NCI-H2029 treated with DMSO at 0.1 percent for 48 hours (cell line): ENCODE data around the gene SLC12A9.
"Not testable (repeated sequence)": the region's sequence is repeated elsewhere in the genome, so short reads cannot be mapped to it uniquely, and the experiment has no call there.

Experiments used
- DNase-seq: peaks from one replicate; lab custom pipeline; 2025; lab: John Stamatoyannopoulos, UW

SLC12A9 gene

GRCh38 chr7:100895956-100896731 lies 43.6 kb downstream of the SLC12A9 start:
- no peak for DNase-seq

- no peak for DNase-seq
Measured at GRCh38 chr7:100896732-100897608, 44.5 kb downstream of the SLC12A9 start.

GRCh38 chr7:100897772-100898454 lies 45.4 kb downstream of the SLC12A9 start:
- DNase-seq = no peak

- no peak for DNase-seq
Measured at GRCh38 chr7:100899432-100899831, 46.9 kb downstream of the SLC12A9 start.

- DNase-seq = no peak
Measured at GRCh38 chr7:100900978-100901377, 48.5 kb downstream of the SLC12A9 start.

GRCh38 chr7:100901921-100902332 lies 49.4 kb downstream of the SLC12A9 start:
- no peak for DNase-seq

- DNase-seq = no peak
Measured at GRCh38 chr7:100902638-100903037, 50.1 kb downstream of the SLC12A9 start.

GRCh38 chr7:100908512-100908911 lies 56.0 kb downstream of the SLC12A9 start:
- DNase-seq = no peak

GRCh38 chr7:100910443-100910842 lies 57.9 kb downstream of the SLC12A9 start:
- DNase-seq = not testable (repeated sequence)

GRCh38 chr7:100911484-100911883 lies 59.0 kb downstream of the SLC12A9 start:
- DNase-seq = no peak

GRCh38 chr7:100914208-100914878 lies 61.8 kb downstream of the SLC12A9 start:
- DNase-seq = no peak

- DNase-seq = no peak
Measured at GRCh38 chr7:100914879-100915447, 62.5 kb downstream of the SLC12A9 start.
